Neural progenitor cell (in vitro differentiated cells): Measurements from ENCODE around the gene UBE2S. TPM values are rescaled to one million over a fixed set of nuclear protein-coding genes. Genes with fewer than 3 reads are reported as not detected.
A peak's percentile ranks its signal among the peaks of the same experiment; 100 is the strongest.

Experiments used
- DNase-seq: peaks from one replicate; pipeline ENCODE4 v3.0.0-alpha.2; 2016; ENCODE audit warnings: low spot score
- H2AFZ ChIP-seq: fragments of 200-600 bp; sonication (generic); replicated peaks from 2 replicates; pipeline ENCODE4 v1.6.1; 2016; ENCODE audit warnings: antibody characterized with exemption
- H3F3A ChIP-seq: fragments of 200-600 bp; sonication (generic); 2 replicates; pipeline ENCODE4 v1.6.1; 2016; ENCODE audit warnings: antibody characterized with exemption, low read depth
- H3K27ac ChIP-seq: fragments of 200-600 bp; sonication (generic); 2 replicates; pipeline ENCODE4 v1.5.1; 2016; ENCODE audit warnings: mild to moderate bottlenecking
- H3K27me3 ChIP-seq: fragments of 200-600 bp; sonication (generic); 2 replicates; pipeline ENCODE4 v1.6.1; 2016; ENCODE audit warnings: mild to moderate bottlenecking, moderate library complexity
- H3K36me3 ChIP-seq: fragments of 200-600 bp; sonication (generic); 2 replicates; pipeline ENCODE4 v1.5.1; 2016
- H3K4me1 ChIP-seq: fragments of 200-600 bp; sonication (generic); 2 replicates; pipeline ENCODE4 v1.6.1; 2016; ENCODE audit warnings: mixed run types
- H3K4me2 ChIP-seq: fragments of 200-600 bp; sonication (generic); 2 replicates; pipeline ENCODE4 v1.6.1; 2016
- H3K4me3 ChIP-seq: fragments of 200-600 bp; sonication (generic); 2 replicates; pipeline ENCODE4 v1.5.1; 2016
- H3K79me2 ChIP-seq: fragments of 200-600 bp; sonication (generic); 2 replicates; pipeline ENCODE4 v1.6.1; 2016; ENCODE audit warnings: low read depth
- H3K9ac ChIP-seq: fragments of 200-600 bp; sonication (generic); 2 replicates; pipeline ENCODE4 v1.6.1; 2016
- H3K9me3 ChIP-seq: fragments of 200-600 bp; sonication (generic); 2 replicates; pipeline ENCODE4 v1.5.1; 2016; ENCODE audit warnings: low read depth
- H4K20me1 ChIP-seq: fragments of 200-600 bp; sonication (generic); 2 replicates; pipeline ENCODE4 v1.6.1; 2016; ENCODE audit warnings: low read depth
- H3K27ac Mint-ChIP-seq: 3 replicates; pipeline ENCODE4 v1.8.0; 2021; ENCODE audit warnings: mixed read lengths
- H3K27me3 Mint-ChIP-seq: 2 replicates; pipeline ENCODE4 v1.8.0; 2022; ENCODE audit warnings: low read depth, mild to moderate bottlenecking, inconsistent platforms, moderate library complexity, mixed read lengths; ENCODE audit not compliant: insufficient read depth
- H3K36me3 Mint-ChIP-seq: 3 replicates; pipeline ENCODE4 v1.8.0; 2021; ENCODE audit warnings: mixed read lengths
- H3K4me1 Mint-ChIP-seq: 3 replicates; pipeline ENCODE4 v1.8.0; 2021; ENCODE audit warnings: mixed read lengths
- H3K4me3 Mint-ChIP-seq: 3 replicates; pipeline ENCODE4 v1.8.0; 2021; ENCODE audit warnings: mild to moderate bottlenecking, moderate library complexity, mixed read lengths
- H3K9me3 Mint-ChIP-seq: 3 replicates; pipeline ENCODE4 v1.8.0; 2020; ENCODE audit warnings: mixed read lengths
- CTCF ChIP-seq: fragments of 200-600 bp; sonication (generic); IDR thresholded peaks from 2 replicates; pipeline ENCODE4 v1.5.1; 2017; ENCODE audit warnings: antibody characterized with exemption, mild to moderate bottlenecking
- EZH2 ChIP-seq: fragments of 200-600 bp; sonication (generic); IDR thresholded peaks from 2 replicates; pipeline ENCODE4 v1.6.1; 2017; ENCODE audit warnings: antibody characterized with exemption, mild to moderate bottlenecking, moderate library complexity
- EZH2phosphoT487 ChIP-seq: fragments of 200-600 bp; sonication (generic); IDR thresholded peaks from 2 replicates; pipeline ENCODE4 v1.6.1; 2017; ENCODE audit warnings: antibody characterized with exemption
- total RNA-seq: library from RNA; depleted of rRNA; stranded (reverse); fragments of >200 nt; gene quantifications from 2 replicates; pipeline ENCODE4 v1.2.3, GENCODE V29; 2015; ENCODE audit warnings: low replicate concordance

The UBE2S gene
- total RNA-seq, 1 donor from 2014 or later, result 118 TPM

GRCh38 chr19:55408533-55408872, 915 bp upstream of the UBE2S start:
- H2AFZ ChIP-seq, result no peak overlapping the region
- H3K36me3 ChIP-seq, result no peaks in the 10 kb centered on the region
- H3K4me2 ChIP-seq, result peak overlapping the region; percentile 21
- DNase-seq, result no peak
- peak overlapping the region; percentile 95 for H3K4me3 Mint-ChIP-seq
- peaks cover 40% of the 10 kb centered on the region for H3K79me2 ChIP-seq
- no peaks in the 10 kb centered on the region for H3K27me3 ChIP-seq
- H3K27ac ChIP-seq, result no peak overlapping the region
- H3K4me1 Mint-ChIP-seq, result peaks cover 30% of the 10 kb centered on the region
- H4K20me1 ChIP-seq, result peaks cover 39% of the 10 kb centered on the region
- no peak overlapping the region for H3K9ac ChIP-seq
- no peaks in the 10 kb centered on the region for H3K9me3 ChIP-seq
- peak overlapping the region; percentile 6 for H3K4me3 ChIP-seq
- H3K9me3 Mint-ChIP-seq, result peaks cover 13% of the 10 kb centered on the region
- H3K36me3 Mint-ChIP-seq, result peaks cover 24% of the 10 kb centered on the region
- TF ChIP-seq EZH2 (no peak), EZH2phosphoT487 (no peak), CTCF (no peak)
- H3F3A ChIP-seq, result peaks cover 35% of the 10 kb centered on the region
- H3K27ac Mint-ChIP-seq, result peak overlapping the region; percentile 99
- H3K27me3 Mint-ChIP-seq, result peaks cover 14% of the 10 kb centered on the region
- H3K4me1 ChIP-seq, result peaks cover 15% of the 10 kb centered on the region

- TF ChIP-seq EZH2 (no peak), EZH2phosphoT487 (no peak), CTCF (no peak)
- Histone ChIP-seq H3K4me2 (peak overlapping the region; percentile 50), H4K20me1 (peaks cover 44% of the 10 kb centered on the region), H3K27me3 (no peaks in the 10 kb centered on the region), H3K27ac (peak overlapping the region; percentile 98), H3K4me3 (peak overlapping the region; percentile 88), H3F3A (peaks cover 40% of the 10 kb centered on the region), H3K9ac (no peak overlapping the region), H2AFZ (no peak overlapping the region), H3K9me3 (no peaks in the 10 kb centered on the region), H3K4me1 (peaks cover 15% of the 10 kb centered on the region), H3K79me2 (peaks cover 46% of the 10 kb centered on the region), H3K36me3 (peaks cover 5% of the 10 kb centered on the region)
- peaks cover 13% of the 10 kb centered on the region for H3K9me3 Mint-ChIP-seq
- H3K27me3 Mint-ChIP-seq, result peaks cover 15% of the 10 kb centered on the region
- H3K27ac Mint-ChIP-seq, result peak overlapping the region; percentile 99
- H3K4me3 Mint-ChIP-seq, result peak overlapping the region; percentile 95
- peak; percentile 99 for DNase-seq
- H3K36me3 Mint-ChIP-seq, result peaks cover 27% of the 10 kb centered on the region
- peaks cover 34% of the 10 kb centered on the region for H3K4me1 Mint-ChIP-seq
These were observed 378 bp upstream of the UBE2S start for GRCh38 chr19:55407800-55408532.

- Mint-ChIP-seq H3K9me3 (peaks cover 13% of the 10 kb centered on the region), H3K27ac (peak overlapping the region; percentile 4), H3K27me3 (peaks cover 18% of the 10 kb centered on the region), H3K36me3 (peaks cover 33% of the 10 kb centered on the region), H3K4me1 (peaks cover 41% of the 10 kb centered on the region), H3K4me3 (peak overlapping the region; percentile 95)
- Histone ChIP-seq H3K79me2 (peaks cover 55% of the 10 kb centered on the region), H3K4me3 (peak overlapping the region; percentile 88), H3F3A (peaks cover 50% of the 10 kb centered on the region), H3K9me3 (no peaks in the 10 kb centered on the region), H3K36me3 (peaks cover 10% of the 10 kb centered on the region), H4K20me1 (peaks cover 54% of the 10 kb centered on the region), H3K27me3 (no peaks in the 10 kb centered on the region), H3K9ac (peak overlapping the region; percentile 91), H2AFZ (no peak overlapping the region), H3K27ac (peak overlapping the region; percentile 98), H3K4me2 (peak overlapping the region; percentile 93), H3K4me1 (peaks cover 15% of the 10 kb centered on the region)
- DNase-seq, result peak; percentile 42
- TF ChIP-seq EZH2phosphoT487, result no peak
- TF ChIP-seq EZH2, result no peak
- no peak for TF ChIP-seq CTCF
These were observed 600 bp downstream of the UBE2S start for GRCh38 chr19:55406826-55407549.
